NCI-H82 treated with DMSO at 0.1 percent for 48 hours (cell line): ENCODE data around the gene MEGF6.

Experiments
- DNase-seq: peaks from one replicate; lab custom pipeline; 2025; ENCODE audit not compliant: unreplicated experiment; lab: John Stamatoyannopoulos, UW

Gene MEGF6

GRCh38 chr1:3522564-3523265 lies 88.6 kb downstream of the MEGF6 start:
- no peak for DNase-seq

DNA sequence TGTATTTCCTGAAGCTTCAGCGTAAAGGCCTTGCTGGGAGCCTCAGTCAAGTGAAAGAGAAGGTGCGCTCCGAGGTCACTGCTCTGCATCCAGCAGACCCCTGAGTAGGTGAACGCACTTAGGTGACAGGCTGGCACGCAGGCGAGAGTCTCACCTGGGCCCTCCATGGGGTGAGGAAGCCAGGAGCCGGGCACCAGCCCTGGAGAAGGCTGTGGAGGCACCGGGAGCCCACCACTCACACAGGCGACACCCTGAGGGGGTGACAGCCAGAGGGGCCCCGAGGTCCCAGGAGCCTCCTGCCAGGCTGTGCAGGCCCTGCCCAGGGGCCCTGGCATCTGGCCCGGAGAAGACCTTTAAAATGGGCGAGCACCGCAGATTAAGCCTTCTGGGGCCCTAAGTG lies 89.2 kb downstream of the MEGF6 start:
- no peak for DNase-seq

DNA sequence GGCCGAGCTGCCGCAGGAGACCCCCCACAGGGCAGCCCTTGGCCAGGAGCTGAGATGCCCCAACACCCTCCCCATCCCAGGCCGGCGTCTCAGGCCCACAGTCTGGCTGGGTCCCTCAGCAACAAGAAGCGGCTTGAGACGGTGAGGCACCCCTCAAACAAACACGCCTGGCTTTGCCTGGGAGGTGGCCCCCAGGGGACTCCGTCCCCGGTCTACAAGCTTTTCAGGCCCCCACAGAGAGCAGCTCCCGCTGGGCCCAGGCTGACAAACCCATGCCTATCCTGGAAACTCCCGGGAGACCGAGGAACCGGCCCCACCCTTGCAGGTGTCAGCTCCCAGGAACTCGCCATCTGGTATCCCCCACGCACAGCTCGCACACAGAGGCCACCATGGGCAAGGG lies 89.9 kb downstream of the MEGF6 start:
- DNase-seq: no peak

GRCh38 chr1:3520419-3521378 lies 90.6 kb downstream of the MEGF6 start:
- DNase-seq: no peak

- no peak for DNase-seq
These were observed 91.9 kb downstream of the MEGF6 start for GRCh38 chr1:3519301-3519885.

DNA sequence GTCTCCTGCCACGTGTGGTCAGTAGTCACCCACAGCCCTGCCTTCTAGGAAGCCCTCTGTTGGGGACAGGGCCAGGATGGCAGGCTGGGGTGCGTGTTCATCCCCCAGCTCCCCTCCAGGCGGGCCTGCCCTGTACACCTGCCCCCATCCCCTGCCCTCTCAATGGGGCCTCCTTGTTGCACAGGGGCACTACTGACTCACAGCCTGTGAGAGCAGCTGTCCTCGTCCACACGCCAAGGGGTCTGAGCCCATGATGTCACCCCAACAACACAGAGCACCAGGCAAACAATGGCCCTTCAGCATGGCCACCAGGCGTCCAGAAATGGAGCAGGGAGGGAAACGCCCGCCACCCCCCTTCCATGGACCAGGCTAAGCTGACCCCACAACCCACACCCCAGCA lies 92.6 kb downstream of the MEGF6 start:
- DNase-seq: no peak

GRCh38 chr1:3518256-3518655 lies 93.1 kb downstream of the MEGF6 start:
- DNase-seq: no peak

- no peak for DNase-seq
These were observed 94.2 kb downstream of the MEGF6 start for GRCh38 chr1:3516911-3517675.

GRCh38 chr1:3516481-3516869 lies 94.8 kb downstream of the MEGF6 start:
- DNase-seq: no peak

GRCh38 chr1:3515774-3516480 lies 95.4 kb downstream of the MEGF6 start:
- DNase-seq: no peak

DNA sequence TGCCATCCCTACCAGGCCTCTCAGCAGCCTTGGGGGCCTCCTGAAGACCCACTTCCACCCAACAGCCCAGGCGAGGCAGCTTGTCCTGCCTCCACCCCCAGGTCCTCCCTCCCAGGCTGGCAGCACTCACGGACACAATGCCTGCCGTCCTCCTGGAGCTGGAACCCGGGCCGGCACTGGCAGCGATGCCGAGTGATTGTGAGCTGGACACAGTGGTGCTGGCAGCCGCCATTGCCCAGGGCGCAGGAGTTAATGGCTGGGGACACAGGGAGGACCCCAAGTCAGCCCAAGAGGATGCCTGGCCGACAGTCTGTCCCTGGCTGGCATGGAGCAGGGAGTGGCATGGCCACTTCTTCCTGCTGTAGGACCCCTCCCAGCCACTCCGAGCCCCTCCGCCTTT lies 96.0 kb downstream of the MEGF6 start:
- DNase-seq: no peak

DNA sequence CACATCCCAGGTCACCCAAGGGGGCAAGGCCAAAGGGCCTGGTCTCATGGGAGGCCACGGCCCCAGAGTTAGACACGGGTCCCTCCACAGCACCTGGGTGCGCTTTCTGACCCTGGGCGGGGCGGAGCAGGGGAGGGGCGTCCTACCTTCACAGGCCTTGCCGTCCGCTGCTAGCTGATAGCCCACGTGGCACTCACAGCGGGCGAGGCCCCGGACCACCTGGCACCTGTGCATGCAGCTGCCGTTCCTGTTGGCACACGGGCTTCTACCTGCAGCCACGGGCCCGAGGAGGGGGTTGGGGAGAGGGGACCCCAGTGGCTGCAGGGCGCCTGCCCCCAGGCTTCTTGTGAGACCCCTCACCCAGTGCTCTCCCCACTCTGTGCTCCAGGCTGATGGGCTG lies 96.9 kb downstream of the MEGF6 start:
- DNase-seq: no peak

- no peak for DNase-seq
These were observed 99.5 kb downstream of the MEGF6 start for GRCh38 chr1:3511856-3512255.

DNA sequence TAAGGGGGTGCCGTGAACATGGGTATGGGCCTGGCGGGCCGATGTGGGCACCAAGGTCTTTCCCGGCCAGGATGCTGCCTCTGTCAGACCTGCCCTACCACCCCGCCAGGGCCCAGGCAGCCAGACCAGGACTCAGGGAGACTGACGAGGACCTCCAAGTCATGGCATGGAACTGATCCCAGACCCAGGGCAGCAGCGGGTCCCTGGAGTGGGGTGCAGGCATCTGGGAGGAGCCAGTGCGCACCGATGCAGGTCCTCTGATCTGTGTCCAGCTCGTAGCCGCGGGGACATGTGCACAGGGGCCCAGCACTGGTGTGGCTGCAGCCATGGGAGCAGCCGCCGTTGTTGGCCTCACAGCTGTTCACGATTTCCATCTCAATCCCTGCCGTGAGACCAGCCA lies 100.0 kb downstream of the MEGF6 start:
- DNase-seq: no peak

- no peak for DNase-seq
These were observed 100.4 kb downstream of the MEGF6 start for GRCh38 chr1:3510956-3511250.

DNA sequence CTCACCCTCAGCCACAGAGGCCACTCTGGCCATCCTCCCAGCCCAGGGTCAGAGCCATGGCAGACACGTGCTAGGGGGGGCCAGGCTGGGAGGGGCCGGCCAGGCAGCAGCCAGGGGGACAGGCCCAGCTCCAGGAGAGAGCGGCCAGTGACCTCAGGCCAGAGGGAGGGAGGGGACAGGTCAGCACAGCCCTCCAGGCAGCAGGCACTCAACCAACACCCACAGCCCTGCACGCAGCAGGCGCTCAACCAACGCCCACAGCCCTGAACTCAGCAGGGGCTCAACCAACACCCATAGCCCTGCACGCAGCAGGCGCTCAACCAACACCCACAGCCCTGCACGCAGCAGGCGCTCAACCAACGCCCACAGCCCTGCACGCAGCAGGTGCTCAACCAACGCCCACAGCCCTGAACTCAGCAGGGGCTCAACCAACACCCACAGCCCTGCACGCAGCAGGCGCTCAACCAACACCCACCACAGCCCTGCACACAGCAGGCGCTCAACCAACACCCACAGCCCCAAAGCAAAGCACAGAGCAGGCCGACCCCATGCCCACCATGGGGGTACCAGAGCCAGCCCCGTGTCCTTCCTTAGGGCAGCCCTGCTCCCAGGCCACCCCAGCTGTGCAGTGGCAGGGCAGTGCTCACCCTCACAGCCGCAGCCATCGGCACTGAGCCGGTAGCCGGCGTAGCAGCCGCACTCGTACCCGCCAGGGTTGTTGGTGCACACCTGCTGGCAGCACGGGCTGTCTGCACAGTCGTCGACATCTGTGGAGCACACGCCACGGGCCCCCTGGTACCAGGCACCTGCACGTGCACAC lies 101.0 kb downstream of the MEGF6 start:
- DNase-seq: no peak

DNA sequence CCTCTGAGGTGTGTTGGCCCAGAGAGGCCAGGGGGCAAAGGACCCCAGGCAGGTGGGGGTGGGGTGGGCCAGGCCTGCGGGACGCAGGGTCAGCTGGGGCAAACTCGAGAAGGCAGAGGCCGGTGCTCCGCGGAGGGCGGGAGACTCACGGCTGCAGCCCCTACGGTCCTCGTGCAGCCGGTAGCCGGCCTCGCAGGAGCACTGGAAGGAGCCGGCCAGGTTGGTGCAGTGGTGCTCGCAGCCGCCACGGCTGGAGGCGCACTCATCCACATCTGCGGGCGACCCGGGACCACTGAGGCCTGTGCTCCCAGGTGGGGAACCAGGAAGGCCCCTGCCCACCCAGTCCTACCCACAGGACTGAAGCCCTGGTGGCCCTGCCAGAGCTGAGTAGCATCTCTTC lies 101.6 kb downstream of the MEGF6 start:
- no peak for DNase-seq

- no peak for DNase-seq
These were observed 102.4 kb downstream of the MEGF6 start for GRCh38 chr1:3508757-3509415.

DNA sequence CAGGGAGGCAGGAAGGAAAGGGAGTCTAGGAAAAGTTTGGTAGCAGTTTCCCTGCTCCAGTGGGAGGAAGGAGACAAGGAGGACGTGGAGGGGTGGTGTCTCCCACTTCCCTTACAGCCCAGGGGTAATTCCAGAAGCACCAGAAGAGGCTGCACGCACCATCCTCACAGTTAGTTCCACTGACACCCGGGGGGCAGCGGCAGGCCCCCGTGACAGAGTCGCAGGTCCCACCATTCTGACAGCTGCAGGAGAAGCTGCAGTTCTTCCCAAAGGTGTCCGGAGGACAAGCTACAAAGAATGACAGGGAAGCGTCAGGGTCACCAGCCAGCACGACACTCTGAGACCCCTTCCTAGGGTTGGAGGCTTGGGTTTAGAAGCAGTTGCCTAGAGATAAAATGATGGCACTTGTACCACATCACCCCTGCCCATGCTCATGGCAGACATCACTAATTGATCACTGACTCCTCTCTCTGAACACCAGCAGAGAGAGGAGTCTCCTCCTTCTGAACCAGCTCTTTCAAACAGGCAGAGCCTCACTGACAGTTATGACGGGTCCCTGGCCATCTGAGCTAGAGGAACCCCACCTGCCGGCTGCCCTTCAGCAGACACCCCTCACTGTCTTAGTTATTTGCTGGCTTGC lies 103.6 kb downstream of the MEGF6 start:
- no peak for DNase-seq
